Measurements from ENCODE around the gene ISG15. TPM values are rescaled to one million over a fixed set of nuclear protein-coding genes. Genes with fewer than 3 reads are reported as not detected.

Gene ISG15
- total RNA-seq, 1 experiment from 2014 or later: 758 TPM

GRCh38 chr1:970973-971730 is 42.1 kb upstream of the ISG15 start:
- no peak overlapping the region for H2AFZ ChIP-seq (ENCODE audit: low read length)
- DNase-seq: no peak
- H4K20me1 ChIP-seq (ENCODE audit: low read length): no peaks in the 10 kb centered on the region
- no peaks in the 10 kb centered on the region for H3K9me3 ChIP-seq (ENCODE audit: low read length)
- H3K36me3 ChIP-seq (ENCODE audit: low read depth, low read length): no peaks in the 10 kb centered on the region
- no peaks in the 10 kb centered on the region for H3K27me3 ChIP-seq (ENCODE audit: low read length)
- no peak overlapping the region for H3K27ac ChIP-seq (ENCODE audit: low read length)
- TF ChIP-seq CTCF (conservative IDR thresholded peaks at IDR 0.05; ENCODE audit: low read depth, low read length) (no peak), EZH2 (IDR thresholded peaks at IDR 0.05; ENCODE audit: low read length, unreplicated experiment) (no peak), EZH2phosphoT487 (IDR thresholded peaks at IDR 0.05; ENCODE audit: borderline replicate concordance, low read length) (no peak)
- no TSS peak for BruUV-seq (replicated peaks)
- peaks cover 15% of the 10 kb centered on the region for H3K79me2 ChIP-seq (ENCODE audit: low read length)
- no peak overlapping the region for H3K4me2 ChIP-seq (ENCODE audit: low read length)
- intact Hi-C loops (cut with micrococcal nuclease): no loop called here
- H3K4me3 ChIP-seq (ENCODE audit: low read length): no peak overlapping the region
- ATAC-seq: no peak
- ChIA-PET POLR2A (ENCODE audit: unreplicated experiment) (no interaction called here), CTCF (no interaction called here)
- peaks cover 26% of the 10 kb centered on the region for H3K4me1 ChIP-seq (ENCODE audit: insufficient read depth, low read length)
- no peaks in the 10 kb centered on the region for H3K9me2 ChIP-seq (replicated peaks; ENCODE audit: low read length)
- H3F3A ChIP-seq (ENCODE audit: low read length, unreplicated experiment): no peaks in the 10 kb centered on the region
- no peak overlapping the region for H3K9ac ChIP-seq (ENCODE audit: low read length)

- Histone ChIP-seq H3K27ac (ENCODE audit: low read length) (no peak overlapping the region), H3K4me3 (ENCODE audit: low read length) (no peak overlapping the region), H3F3A (ENCODE audit: low read length, unreplicated experiment) (no peaks in the 10 kb centered on the region), H3K4me1 (ENCODE audit: insufficient read depth, low read length) (peaks cover 28% of the 10 kb centered on the region), H3K9me3 (ENCODE audit: low read length) (no peaks in the 10 kb centered on the region), H3K36me3 (ENCODE audit: low read depth, low read length) (no peaks in the 10 kb centered on the region), H3K9ac (ENCODE audit: low read length) (no peak overlapping the region), H3K27me3 (ENCODE audit: low read length) (no peaks in the 10 kb centered on the region), H2AFZ (ENCODE audit: low read length) (no peak overlapping the region), H3K79me2 (ENCODE audit: low read length) (peaks cover 15% of the 10 kb centered on the region), H3K9me2 (replicated peaks; ENCODE audit: low read length) (no peaks in the 10 kb centered on the region), H4K20me1 (ENCODE audit: low read length) (no peaks in the 10 kb centered on the region), H3K4me2 (ENCODE audit: low read length) (no peak overlapping the region)
- intact Hi-C loops (cut with micrococcal nuclease): no loop called here
- no peak for ATAC-seq
- POLR2A ChIA-PET (ENCODE audit: unreplicated experiment): no interaction called here
- BruUV-seq (replicated peaks): no TSS peak
- CTCF ChIA-PET: no interaction called here
- DNase-seq: no peak
- TF ChIP-seq CTCF (conservative IDR thresholded peaks at IDR 0.05; ENCODE audit: low read depth, low read length) (no peak), EZH2 (IDR thresholded peaks at IDR 0.05; ENCODE audit: low read length, unreplicated experiment) (no peak), EZH2phosphoT487 (IDR thresholded peaks at IDR 0.05; ENCODE audit: borderline replicate concordance, low read length) (no peak)
These were observed 41.4 kb upstream of the ISG15 start for GRCh38 chr1:971751-972506.

All from PC-3 (cell line).